Measurements from ENCODE around the gene CRKL.

- no peak for TF ChIP-seq POLR2A (IDR thresholded peaks at IDR 0.05)
- TF ChIP-seq CTCF (IDR thresholded peaks at IDR 0.05) = no peak
Measured at GRCh38 chr22:20928573-20928967, 11.4 kb downstream of the CRKL start.

All from testis (tissue), 2 donors.